ENCODE measurements around the gene ACTN1. TPM values are rescaled to one million over a fixed set of nuclear protein-coding genes. Genes with fewer than 3 reads are reported as not detected.

The ACTN1 gene
- total and polyA plus RNA-seq, 11 donors = 48.4 to 252 (median 104) TPM

DNA sequence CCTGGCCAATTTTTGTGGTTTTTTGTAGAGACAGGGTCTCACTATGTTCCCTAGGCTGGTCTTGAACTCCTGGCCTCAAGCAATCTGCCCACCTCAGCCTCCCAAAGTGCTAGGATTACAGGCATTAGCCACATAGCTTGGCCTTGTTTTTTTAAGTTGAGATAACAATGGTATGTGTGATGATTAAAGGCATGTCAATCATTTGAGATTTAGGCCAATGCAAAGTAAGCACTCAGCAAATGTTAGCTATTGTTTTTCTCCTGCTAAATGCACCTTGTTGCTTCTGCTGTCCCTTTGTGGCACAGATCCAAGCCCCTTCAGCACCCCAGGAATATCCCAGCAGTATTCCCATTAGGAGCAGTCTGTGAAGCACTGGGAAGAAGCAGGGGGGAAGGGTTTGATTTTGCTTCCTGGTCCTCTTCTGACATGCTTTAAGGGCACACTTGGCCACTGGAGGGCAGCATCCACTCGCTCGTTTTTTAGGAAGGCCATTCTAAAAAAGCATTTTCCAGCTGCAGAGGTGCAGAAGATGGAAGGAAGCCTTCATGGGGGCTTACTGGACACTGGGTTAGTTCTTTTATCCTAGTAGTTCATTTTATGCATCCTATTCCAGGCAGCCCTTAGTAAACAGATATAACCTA, 116.0 kb downstream of the ACTN1 start:
- Histone ChIP-seq H3K27me3 (no peaks in the 10 kb centered on the region), H3K4me1 (no peaks in the 10 kb centered on the region), H3K27ac (no peak overlapping the region), H3K9me3 (peaks cover 0 to 16% (median 9%) of the 10 kb centered on the region in 12 donors), H3K4me3 (no peak overlapping the region), H3K36me3 (no peaks in the 10 kb centered on the region)
- intact Hi-C loops (cut with DNase I) = loop anchor here (2.0 to 10.0 kb wide), 4 partner anchors 139 to 382 kb away; no protein-coding TSS in a partner anchor
- peak; percentile 57 to 84 (median 79) for ATAC-seq
- TF ChIP-seq, protein P1, sequence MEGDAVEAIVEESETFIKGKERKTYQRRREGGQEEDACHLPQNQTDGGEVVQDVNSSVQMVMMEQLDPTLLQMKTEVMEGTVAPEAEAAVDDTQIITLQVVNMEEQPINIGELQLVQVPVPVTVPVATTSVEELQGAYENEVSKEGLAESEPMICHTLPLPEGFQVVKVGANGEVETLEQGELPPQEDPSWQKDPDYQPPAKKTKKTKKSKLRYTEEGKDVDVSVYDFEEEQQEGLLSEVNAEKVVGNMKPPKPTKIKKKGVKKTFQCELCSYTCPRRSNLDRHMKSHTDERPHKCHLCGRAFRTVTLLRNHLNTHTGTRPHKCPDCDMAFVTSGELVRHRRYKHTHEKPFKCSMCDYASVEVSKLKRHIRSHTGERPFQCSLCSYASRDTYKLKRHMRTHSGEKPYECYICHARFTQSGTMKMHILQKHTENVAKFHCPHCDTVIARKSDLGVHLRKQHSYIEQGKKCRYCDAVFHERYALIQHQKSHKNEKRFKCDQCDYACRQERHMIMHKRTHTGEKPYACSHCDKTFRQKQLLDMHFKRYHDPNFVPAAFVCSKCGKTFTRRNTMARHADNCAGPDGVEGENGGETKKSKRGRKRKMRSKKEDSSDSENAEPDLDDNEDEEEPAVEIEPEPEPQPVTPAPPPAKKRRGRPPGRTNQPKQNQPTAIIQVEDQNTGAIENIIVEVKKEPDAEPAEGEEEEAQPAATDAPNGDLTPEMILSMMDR (IDR thresholded peaks at IDR 0.05) = peak; percentile 61 to 82 (median 73)
- no peak for TF ChIP-seq POLR2A (IDR thresholded peaks at IDR 0.05)
- DNase-seq = peak in 4 of 5 donors; percentile 73 to 80 (median 76)
- WGBS, 4 donors = 0 to 2% (median 1%) methylated on average over 2 of the region's 2 CpGs

DNA sequence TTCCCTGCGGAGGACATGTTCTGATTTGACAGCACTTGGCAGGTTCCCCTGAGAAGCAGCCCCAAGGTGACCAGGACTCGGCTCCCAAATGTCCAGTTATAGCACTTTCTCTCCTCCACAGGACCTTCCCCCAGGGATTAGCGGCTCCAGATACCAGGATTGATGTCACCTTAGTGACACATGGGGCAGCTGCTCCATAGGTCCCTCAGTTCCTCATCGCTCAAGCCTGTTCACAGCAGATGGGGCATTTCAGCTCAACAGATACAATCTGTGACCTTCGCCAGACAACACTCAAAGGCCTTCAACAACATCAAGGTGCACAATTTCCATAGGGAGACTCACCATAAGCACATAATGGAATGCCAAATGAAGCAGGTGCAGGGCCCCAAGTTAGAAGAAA, 118.3 kb downstream of the ACTN1 start:
- no peak overlapping the region for H3K4me3 ChIP-seq
- no peaks in the 10 kb centered on the region for H3K27me3 ChIP-seq
- no peaks in the 10 kb centered on the region for H3K36me3 ChIP-seq
- no peak overlapping the region for H3K27ac ChIP-seq
- DNase-seq = no peak
- H3K4me1 ChIP-seq = no peaks in the 10 kb centered on the region
- intact Hi-C loops (cut with DNase I) = loop anchor here in 9 of 10 donors (5.0 to 10.0 kb wide), 3 partner anchors 142 to 384 kb away; no protein-coding TSS in a partner anchor
- 88 to 96% (median 91%) methylated on average over 5 of the region's 5 CpGs for WGBS, 4 donors
- ATAC-seq = no peak
- TF ChIP-seq POLR2A (IDR thresholded peaks at IDR 0.05) = no peak
- peaks cover 0 to 14% (median 7%) of the 10 kb centered on the region in 12 donors for H3K9me3 ChIP-seq

DNA sequence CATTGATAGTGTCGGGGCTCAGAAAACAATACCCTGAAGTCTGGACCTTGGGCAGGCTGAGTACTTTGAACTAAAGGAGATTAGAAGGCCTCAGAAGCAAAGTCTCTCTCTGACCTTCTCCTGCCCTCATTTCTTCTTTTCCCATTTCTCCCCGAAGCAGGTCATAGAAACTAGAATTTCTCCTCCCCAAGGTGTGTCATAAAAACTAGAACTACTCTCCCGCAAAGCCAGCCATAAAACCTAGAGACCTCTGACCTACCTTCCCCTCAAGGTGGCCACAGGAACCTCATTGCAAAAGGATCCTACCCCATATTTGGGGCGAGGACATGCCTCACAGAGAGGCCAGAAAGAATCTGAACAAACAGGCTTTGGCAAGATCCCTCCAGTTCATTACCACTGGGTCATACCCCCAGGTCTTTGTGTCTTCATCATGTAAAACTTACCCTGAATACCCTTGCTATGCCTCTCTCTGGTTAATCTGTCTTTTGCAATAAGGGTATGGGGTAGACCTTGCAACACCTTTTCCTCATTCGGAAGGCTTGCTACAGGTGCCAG, 121.5 kb downstream of the ACTN1 start:
- DNase-seq (no peak), ATAC-seq (no peak)
- Histone ChIP-seq H3K27me3 (no peaks in the 10 kb centered on the region), H3K4me3 (no peak overlapping the region), H3K27ac (no peak overlapping the region), H3K4me1 (no peaks in the 10 kb centered on the region), H3K9me3 (no peaks in the 10 kb centered on the region), H3K36me3 (no peaks in the 10 kb centered on the region)
- WGBS, 4 donors = 87 to 95% (median 91%) methylated on average over 5 of the region's 5 CpGs
- intact Hi-C loops (cut with DNase I) = no loop called here
- TF ChIP-seq POLR2A (IDR thresholded peaks at IDR 0.05) = no peak
- TF ChIP-seq, protein P1 (IDR thresholded peaks at IDR 0.05) = no peak

DNA sequence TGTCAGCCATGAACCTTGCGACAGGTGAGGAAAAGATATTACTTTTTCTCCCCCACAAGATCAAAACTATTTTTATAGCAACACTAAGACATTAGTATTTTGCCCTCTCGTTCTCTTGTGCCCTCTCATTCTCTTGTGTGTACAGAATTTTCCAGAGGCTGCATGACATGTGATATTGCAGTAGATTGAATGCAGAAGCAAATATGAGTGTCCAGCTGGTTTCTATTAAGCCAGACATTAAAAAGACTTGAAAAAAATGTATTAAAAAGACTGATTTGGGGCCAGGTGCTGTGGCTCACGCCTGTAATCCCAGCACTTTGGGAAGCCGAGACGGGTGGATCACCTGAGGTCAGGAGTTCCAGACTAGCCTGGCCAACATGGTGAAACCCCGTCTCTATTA, 122.5 kb downstream of the ACTN1 start:
- intact Hi-C loops (cut with DNase I) = no loop called here
- no peak overlapping the region for H3K4me3 ChIP-seq
- DNase-seq (no peak), ATAC-seq (no peak)
- peaks cover 0 to 4% (median 0%) of the 10 kb centered on the region in 12 donors for H3K9me3 ChIP-seq
- H3K27me3 ChIP-seq = no peaks in the 10 kb centered on the region
- no peaks in the 10 kb centered on the region for H3K36me3 ChIP-seq
- TF ChIP-seq, protein P1 (IDR thresholded peaks at IDR 0.05) = no peak
- no peak for TF ChIP-seq POLR2A (IDR thresholded peaks at IDR 0.05)
- H3K4me1 ChIP-seq = no peaks in the 10 kb centered on the region
- WGBS, 4 donors = 79 to 90% (median 86%) methylated on average over 6 of the region's 6 CpGs
- peak overlapping the region in 1 of 12 donors; percentile 51 for H3K27ac ChIP-seq
